GM21515 (cell line): Measurements from ENCODE around the gene SLC22A4.

Experiments used
- ATAC-seq: cut with Tn5 transposase; IDR thresholded peaks from one replicate; pipeline ENCODE4 v1.9.1; 2021; ENCODE audit not compliant: unreplicated experiment

Gene SLC22A4

DNA sequence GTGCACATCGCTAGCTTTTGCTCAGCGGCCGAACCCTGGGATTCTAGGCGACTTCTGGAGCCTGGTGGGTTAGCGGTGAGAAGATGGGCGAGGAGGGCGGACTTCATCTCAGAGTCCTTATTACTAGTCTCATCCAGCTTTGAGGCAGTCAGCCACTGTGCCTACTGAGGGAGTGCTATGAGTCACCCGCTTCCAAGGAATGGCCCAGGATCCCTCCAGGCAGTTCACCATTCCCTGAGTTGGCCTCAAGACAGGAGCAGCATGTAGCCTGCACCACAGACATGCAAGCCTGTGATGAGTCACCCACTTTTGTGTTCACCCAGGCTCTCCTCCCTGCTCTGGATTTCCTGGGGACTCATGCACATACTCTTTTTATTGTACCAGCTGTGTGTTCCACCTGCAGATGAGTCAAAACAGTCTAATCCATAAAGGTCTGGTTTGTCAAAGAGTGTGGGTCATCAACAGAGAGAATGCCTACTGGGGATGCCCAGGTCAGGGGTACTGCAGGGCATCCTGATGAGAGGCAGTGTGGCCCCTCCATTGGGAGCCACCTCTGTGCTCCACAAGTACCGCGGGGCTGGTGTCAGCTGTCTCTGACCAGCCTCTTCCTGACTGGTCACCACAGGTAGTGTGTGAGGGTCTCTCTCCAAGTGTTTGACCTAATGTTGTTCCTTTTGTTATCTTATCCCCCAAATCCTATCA is 95.5 kb downstream of the SLC22A4 start:
- ATAC-seq, result no peak

DNA sequence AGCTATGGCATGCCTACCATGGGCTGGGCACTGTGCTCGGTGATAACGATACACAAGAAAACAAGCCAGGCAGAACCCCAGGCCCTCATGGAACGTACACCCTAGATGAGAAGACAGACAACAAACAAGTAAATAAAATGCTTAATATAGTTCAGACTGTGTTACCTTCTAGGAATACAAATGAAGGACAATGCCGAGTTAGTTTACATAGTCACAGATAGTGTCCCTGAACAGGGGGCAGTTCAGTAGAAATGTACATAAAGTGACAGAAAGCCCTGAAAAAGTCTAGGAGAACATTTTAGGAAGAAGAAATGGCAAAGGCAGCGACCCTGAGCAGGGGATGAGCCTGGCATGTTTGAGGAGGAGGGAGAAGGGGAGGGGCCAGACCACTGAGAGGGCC is 97.1 kb downstream of the SLC22A4 start:
- ATAC-seq, result no peak

DNA sequence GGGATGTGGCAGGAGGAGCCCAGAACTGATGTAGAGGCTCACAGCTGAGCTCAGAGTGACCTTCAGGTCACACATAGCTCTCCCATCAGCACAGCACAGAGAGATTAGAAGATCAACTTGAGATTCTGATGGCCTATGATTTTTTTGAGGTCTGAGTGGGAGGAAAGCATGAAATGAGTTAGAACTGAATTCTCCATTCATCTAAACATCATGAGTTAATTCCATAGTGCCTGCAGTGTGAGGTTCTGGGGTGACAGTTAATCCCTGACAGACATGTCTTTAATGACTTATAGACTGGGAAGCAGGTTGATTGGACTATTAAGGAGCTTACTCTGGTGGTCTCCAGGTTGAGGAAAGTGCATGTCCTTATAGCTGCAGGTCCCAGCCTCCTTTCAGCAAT is 97.7 kb downstream of the SLC22A4 start:
- ATAC-seq, result no peak

DNA sequence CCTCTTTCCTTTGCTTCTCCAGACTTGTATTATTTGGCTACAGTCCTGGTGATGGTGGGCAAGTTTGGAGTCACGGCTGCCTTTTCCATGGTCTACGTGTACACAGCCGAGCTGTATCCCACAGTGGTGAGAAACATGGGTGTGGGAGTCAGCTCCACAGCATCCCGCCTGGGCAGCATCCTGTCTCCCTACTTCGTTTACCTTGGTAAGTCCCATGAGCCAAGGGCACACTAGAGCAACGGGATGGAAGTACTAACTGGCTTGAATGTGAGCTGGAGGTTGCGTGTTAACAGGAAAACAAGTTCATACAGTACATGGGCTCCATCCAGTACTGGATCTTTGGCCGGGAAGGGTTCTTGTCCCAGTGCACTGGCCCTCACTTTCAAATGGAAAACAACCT is 98.2 kb downstream of the SLC22A4 start:
- ATAC-seq, result no peak

DNA sequence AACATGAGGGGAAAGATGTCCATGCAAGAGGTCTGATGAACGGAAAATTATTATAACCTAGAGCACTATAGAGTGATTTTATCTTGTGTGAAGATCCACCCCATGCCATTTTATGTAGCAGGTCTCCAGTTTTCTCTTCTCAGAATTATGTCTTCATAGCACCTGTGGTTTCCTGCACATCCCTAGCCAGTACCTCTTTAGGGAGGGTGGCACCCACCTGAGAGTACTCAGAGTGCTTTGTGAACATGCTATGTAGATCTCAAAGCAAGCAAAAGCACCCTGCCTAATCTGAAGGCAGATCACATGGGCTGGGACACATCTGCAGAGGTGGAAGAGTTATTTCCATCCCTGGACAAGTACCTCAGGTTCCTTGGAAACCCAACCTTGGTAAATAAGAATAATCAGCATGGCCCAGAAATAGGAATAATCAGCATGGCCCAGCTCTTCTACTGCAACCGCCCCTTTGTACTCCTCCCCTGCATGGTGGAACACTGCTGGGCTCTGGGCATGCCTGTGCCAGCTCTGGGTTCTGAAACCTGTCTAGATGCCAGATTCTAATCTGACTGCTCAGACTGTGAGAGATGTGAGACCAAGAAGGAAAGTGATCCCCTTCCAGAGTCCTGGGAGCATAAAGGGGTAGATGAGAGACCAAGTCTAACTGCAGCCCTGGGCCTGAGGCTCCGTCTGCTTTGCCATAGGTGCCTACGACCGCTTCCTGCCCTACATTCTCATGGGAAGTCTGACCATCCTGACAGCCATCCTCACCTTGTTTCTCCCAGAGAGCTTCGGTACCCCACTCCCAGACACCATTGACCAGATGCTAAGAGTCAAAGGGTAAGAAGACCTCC is 99.0 kb downstream of the SLC22A4 start:
- no peak for ATAC-seq
